Parathyroid adenoma (tissue), 2 donors: ENCODE measurements around the gene ANKFY1.

Experiments
- H2AFZ ChIP-seq: fragments of 300-600 bp; sonication (generic); one replicate; pipeline ENCODE4 v1.7.0; 2017; ENCODE audit warnings: antibody characterized with exemption, mild to moderate bottlenecking
- H3K27ac ChIP-seq: fragments of 300-600 bp; sonication (generic); one replicate; pipeline ENCODE4 v1.7.0; 2017
- H3K27me3 ChIP-seq: fragments of 300-600 bp; sonication (generic); one replicate; pipeline ENCODE4 v1.7.0; 2017; ENCODE audit warnings: low read length; ENCODE audit not compliant: control insufficient read depth, insufficient read depth
- H3K36me3 ChIP-seq: fragments of 300-600 bp; sonication (generic); one replicate; pipeline ENCODE4 v1.7.0; 2017; ENCODE audit warnings: low read length; ENCODE audit not compliant: control insufficient read depth, insufficient read depth
- H3K4me1 ChIP-seq: fragments of 300-600 bp; sonication (generic); one replicate; pipeline ENCODE4 v1.7.0; 2017; ENCODE audit warnings: control low read depth
- H3K4me2 ChIP-seq: fragments of 300-600 bp; sonication (generic); one replicate; pipeline ENCODE4 v1.7.0; 2017; ENCODE audit warnings: low read length
- H3K4me3 ChIP-seq: fragments of 300-600 bp; sonication (generic); one replicate; pipeline ENCODE4 v1.7.0; 2017; ENCODE audit warnings: low read depth, low read length
- H3K79me2 ChIP-seq: fragments of 300-600 bp; sonication (generic); one replicate; pipeline ENCODE4 v1.7.0; 2017; ENCODE audit warnings: control low read depth
- H3K9ac ChIP-seq: fragments of 300-600 bp; sonication (generic); one replicate; pipeline ENCODE4 v1.7.0; 2017; ENCODE audit warnings: mild to moderate bottlenecking
- H3K9me3 ChIP-seq: fragments of 300-600 bp; sonication (generic); one replicate; pipeline ENCODE4 v1.7.0; 2017; ENCODE audit warnings: low read length; ENCODE audit not compliant: control insufficient read depth
- TF ChIP-seq, protein P1 (sequence below): fragments of 300-600 bp; sonication (generic); IDR thresholded peaks from one replicate; pipeline ENCODE4 v1.7.0; 2017; ENCODE audit warnings: antibody characterized with exemption, mild to moderate bottlenecking
- donor health status: primary hyperparathyroidism.

Gene ANKFY1

GRCh38 chr17:4135489-4135888 is 128.3 kb downstream of the ANKFY1 start:
- Histone ChIP-seq H3K27ac (no peak overlapping the region), H3K9ac (no peak overlapping the region), H3K79me2 (peaks cover 62% of the 10 kb centered on the region), H3K4me2 (no peak overlapping the region), H3K9me3 (no peaks in the 10 kb centered on the region), H2AFZ (no peak overlapping the region), H3K4me1 (peaks cover 4% of the 10 kb centered on the region), H3K4me3 (no peak overlapping the region), H3K27me3 (no peaks in the 10 kb centered on the region), H3K36me3 (no peaks in the 10 kb centered on the region)
- TF ChIP-seq, protein P1, sequence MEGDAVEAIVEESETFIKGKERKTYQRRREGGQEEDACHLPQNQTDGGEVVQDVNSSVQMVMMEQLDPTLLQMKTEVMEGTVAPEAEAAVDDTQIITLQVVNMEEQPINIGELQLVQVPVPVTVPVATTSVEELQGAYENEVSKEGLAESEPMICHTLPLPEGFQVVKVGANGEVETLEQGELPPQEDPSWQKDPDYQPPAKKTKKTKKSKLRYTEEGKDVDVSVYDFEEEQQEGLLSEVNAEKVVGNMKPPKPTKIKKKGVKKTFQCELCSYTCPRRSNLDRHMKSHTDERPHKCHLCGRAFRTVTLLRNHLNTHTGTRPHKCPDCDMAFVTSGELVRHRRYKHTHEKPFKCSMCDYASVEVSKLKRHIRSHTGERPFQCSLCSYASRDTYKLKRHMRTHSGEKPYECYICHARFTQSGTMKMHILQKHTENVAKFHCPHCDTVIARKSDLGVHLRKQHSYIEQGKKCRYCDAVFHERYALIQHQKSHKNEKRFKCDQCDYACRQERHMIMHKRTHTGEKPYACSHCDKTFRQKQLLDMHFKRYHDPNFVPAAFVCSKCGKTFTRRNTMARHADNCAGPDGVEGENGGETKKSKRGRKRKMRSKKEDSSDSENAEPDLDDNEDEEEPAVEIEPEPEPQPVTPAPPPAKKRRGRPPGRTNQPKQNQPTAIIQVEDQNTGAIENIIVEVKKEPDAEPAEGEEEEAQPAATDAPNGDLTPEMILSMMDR: no peak

GRCh38 chr17:4134721-4135120 is 129.1 kb downstream of the ANKFY1 start:
- peaks cover 58% of the 10 kb centered on the region for H3K79me2 ChIP-seq
- TF ChIP-seq, protein P1: no peak
- no peaks in the 10 kb centered on the region for H3K4me1 ChIP-seq
- H3K4me3 ChIP-seq: no peak overlapping the region
- H3K9ac ChIP-seq: no peak overlapping the region
- H3K27me3 ChIP-seq: no peaks in the 10 kb centered on the region
- no peak overlapping the region for H3K27ac ChIP-seq
- H3K36me3 ChIP-seq: no peaks in the 10 kb centered on the region
- H3K9me3 ChIP-seq: no peaks in the 10 kb centered on the region
- H2AFZ ChIP-seq: no peak overlapping the region
- H3K4me2 ChIP-seq: no peak overlapping the region

- no peak overlapping the region for H3K9ac ChIP-seq
- no peaks in the 10 kb centered on the region for H3K36me3 ChIP-seq
- H3K4me3 ChIP-seq: no peak overlapping the region
- H3K4me1 ChIP-seq: no peaks in the 10 kb centered on the region
- peak overlapping the region; percentile 27 for H3K27ac ChIP-seq
- H2AFZ ChIP-seq: no peak overlapping the region
- H3K27me3 ChIP-seq: no peaks in the 10 kb centered on the region
- peaks cover 59% of the 10 kb centered on the region for H3K79me2 ChIP-seq
- peak overlapping the region; percentile 1 for H3K4me2 ChIP-seq
- no peaks in the 10 kb centered on the region for H3K9me3 ChIP-seq
- TF ChIP-seq, protein P1: no peak
These were observed 133.1 kb downstream of the ANKFY1 start for GRCh38 chr17:4130715-4131114.

DNA sequence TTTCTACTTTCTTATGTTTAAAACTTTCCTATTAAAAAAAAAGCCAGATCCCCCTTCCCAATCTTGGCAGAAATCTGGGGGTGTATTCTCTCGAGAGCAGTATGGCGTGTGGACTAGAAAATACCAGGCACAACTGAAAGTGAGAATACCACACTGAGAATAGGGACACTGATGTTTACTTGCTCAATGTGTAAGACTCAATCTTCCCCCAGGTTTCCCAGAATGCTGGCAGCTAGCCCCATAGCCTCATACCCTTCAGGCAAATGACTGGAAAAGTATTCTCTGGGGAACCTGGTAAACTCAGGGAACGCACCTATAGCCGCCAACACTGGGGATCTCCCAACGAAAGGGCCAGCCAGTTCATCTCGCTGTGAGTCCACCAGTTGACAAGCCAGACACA is 136.2 kb downstream of the ANKFY1 start:
- Histone ChIP-seq H2AFZ (no peak overlapping the region), H3K9ac (no peak overlapping the region), H3K4me1 (no peaks in the 10 kb centered on the region), H3K4me2 (no peak overlapping the region), H3K9me3 (no peaks in the 10 kb centered on the region), H3K4me3 (no peak overlapping the region), H3K79me2 (peaks cover 47% of the 10 kb centered on the region), H3K36me3 (no peaks in the 10 kb centered on the region), H3K27me3 (no peaks in the 10 kb centered on the region), H3K27ac (no peak overlapping the region)
- TF ChIP-seq, protein P1: no peak

DNA sequence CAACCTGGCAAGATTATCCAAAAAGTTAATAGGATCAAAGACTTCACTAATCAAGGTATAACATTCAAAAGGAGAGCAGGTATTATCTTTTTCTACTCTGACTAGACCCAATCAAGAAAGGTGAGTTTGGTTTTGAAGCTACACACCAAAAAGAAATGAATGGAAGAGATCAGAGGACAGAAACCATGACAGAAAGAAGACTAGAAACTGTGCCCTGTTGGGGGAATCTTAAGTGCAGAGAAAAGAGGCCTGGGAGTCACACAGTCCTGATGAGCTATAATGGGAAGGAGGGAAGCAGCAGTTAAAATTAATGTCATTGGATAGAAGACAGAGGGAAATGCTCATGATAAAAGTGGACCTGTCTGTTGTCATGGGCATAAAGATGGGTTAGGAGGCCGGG is 138.2 kb downstream of the ANKFY1 start:
- no peaks in the 10 kb centered on the region for H3K27me3 ChIP-seq
- H3K27ac ChIP-seq: no peak overlapping the region
- H3K9me3 ChIP-seq: no peaks in the 10 kb centered on the region
- H3K36me3 ChIP-seq: no peaks in the 10 kb centered on the region
- H3K79me2 ChIP-seq: peaks cover 43% of the 10 kb centered on the region
- no peak overlapping the region for H3K9ac ChIP-seq
- TF ChIP-seq, protein P1: no peak
- no peak overlapping the region for H3K4me2 ChIP-seq
- no peak overlapping the region for H3K4me3 ChIP-seq
- no peak overlapping the region for H2AFZ ChIP-seq
- H3K4me1 ChIP-seq: no peaks in the 10 kb centered on the region
